SK-N-SH treated with all-trans-retinoic acid at 6 μM for 48 hours (cell line): ENCODE data around the gene ATF6B.
"Not testable (repeated sequence)": the region's sequence is repeated elsewhere in the genome, so short reads cannot be mapped to it uniquely, and the experiment has no call there.

Experiments used
- ATAC-seq: fragments of 200-7000 bp; cut with Tn5 transposase; 3 replicates; pipeline ENCODE4 v1.9.1; 2020; ENCODE audit warnings: mild to moderate bottlenecking, moderate library complexity
- BACH2 ChIP-seq: fragments of 250-450 bp; sonication (Bioruptor Pico); IDR thresholded peaks from 2 replicates; pipeline ENCODE4 v1.9.0; 2021; ENCODE audit warnings: mild to moderate bottlenecking, borderline replicate concordance
- PATZ1 ChIP-seq: fragments of 250-450 bp; sonication (Bioruptor Pico); IDR thresholded peaks from 2 replicates; pipeline ENCODE4 v1.8.0; 2020; ENCODE audit warnings: mild to moderate bottlenecking, moderate library complexity, borderline replicate concordance

Gene ATF6B

GRCh38 chr6:32068867-32069266, 59.2 kb downstream of the ATF6B start:
- TF ChIP-seq BACH2 (CRISPR knock-in tag) (no peak), PATZ1 (CRISPR knock-in tag) (no peak)
- ATAC-seq, result no peak

- ATAC-seq, result not testable (repeated sequence)
These were observed 59.7 kb downstream of the ATF6B start for GRCh38 chr6:32068315-32068714.

- not testable (repeated sequence) for ATAC-seq
These were observed 60.5 kb downstream of the ATF6B start for GRCh38 chr6:32067521-32067920.
